ENCODE results near the gene POR.

- TF ChIP-seq, protein P1, sequence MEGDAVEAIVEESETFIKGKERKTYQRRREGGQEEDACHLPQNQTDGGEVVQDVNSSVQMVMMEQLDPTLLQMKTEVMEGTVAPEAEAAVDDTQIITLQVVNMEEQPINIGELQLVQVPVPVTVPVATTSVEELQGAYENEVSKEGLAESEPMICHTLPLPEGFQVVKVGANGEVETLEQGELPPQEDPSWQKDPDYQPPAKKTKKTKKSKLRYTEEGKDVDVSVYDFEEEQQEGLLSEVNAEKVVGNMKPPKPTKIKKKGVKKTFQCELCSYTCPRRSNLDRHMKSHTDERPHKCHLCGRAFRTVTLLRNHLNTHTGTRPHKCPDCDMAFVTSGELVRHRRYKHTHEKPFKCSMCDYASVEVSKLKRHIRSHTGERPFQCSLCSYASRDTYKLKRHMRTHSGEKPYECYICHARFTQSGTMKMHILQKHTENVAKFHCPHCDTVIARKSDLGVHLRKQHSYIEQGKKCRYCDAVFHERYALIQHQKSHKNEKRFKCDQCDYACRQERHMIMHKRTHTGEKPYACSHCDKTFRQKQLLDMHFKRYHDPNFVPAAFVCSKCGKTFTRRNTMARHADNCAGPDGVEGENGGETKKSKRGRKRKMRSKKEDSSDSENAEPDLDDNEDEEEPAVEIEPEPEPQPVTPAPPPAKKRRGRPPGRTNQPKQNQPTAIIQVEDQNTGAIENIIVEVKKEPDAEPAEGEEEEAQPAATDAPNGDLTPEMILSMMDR (IDR thresholded peaks at IDR 0.05), result no peak
- TF ChIP-seq REST (IDR thresholded peaks at IDR 0.05; ENCODE audit: insufficient read depth in 1 of 2, low read depth in 2 of 2, low read length in 1 of 2) (no peak), POLR2AphosphoS5 (IDR thresholded peaks at IDR 0.05; ENCODE audit: low read depth, low read length) (no peak)
These were observed 31.4 kb downstream of the POR start for GRCh38 chr7:75946207-75946855.

All from Panc1 (cell line).